GM18520 (cell line): ENCODE results near the gene KLHL29.

ENCODE experiments used
- ATAC-seq: cut with Tn5 transposase; IDR thresholded peaks from one replicate; pipeline ENCODE4 v1.9.1; 2021; ENCODE audit not compliant: unreplicated experiment

Gene KLHL29

DNA sequence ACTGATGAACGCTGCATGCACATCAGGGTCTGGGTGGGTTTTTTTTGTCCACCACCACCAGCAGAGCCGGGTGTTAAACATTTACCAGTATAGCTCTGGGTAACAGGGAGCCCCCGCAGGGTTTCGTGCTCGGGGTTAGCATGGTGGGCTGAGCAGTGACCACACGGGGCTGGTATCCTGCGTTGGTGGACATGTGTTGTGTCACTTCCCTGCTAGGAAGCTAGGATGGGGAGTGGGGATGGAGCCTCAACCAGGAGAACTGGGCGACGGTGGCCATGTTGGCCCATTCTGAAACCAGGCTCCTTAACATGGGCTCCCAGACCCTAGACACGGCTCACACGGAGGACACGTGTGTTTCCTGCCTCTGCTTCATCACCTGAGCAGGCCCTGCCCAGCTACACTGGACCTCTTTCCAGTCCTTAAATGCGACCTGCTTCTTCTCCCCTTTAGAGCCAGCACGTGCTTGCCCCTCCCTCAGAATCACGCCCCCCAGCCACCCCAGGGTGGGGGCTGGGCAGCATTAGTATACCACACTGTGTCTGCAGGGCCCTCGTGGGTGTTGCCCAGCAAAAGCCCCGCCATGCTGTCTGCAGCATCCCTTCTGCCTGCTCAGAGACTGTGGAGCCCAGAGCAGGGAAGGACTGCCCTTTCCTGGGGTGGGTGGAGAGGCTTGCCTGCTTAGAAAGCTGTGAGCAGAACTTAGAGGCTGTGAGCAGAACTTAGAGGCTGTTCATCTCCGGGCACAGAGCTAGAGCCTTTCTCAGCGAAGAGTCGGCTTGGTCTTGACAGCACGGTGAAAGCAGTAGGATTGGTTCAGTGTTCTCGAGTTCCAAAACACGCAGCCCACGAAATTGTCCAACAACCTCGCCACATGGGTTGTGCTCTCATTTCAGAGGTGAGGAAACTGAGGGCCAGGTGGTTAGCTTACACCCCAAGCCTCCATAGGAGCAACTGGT, 142.1 kb downstream of the KLHL29 start:
- ATAC-seq, result no peak

GRCh38 chr2:23528171-23528570, 143.2 kb downstream of the KLHL29 start:
- ATAC-seq, result no peak

DNA sequence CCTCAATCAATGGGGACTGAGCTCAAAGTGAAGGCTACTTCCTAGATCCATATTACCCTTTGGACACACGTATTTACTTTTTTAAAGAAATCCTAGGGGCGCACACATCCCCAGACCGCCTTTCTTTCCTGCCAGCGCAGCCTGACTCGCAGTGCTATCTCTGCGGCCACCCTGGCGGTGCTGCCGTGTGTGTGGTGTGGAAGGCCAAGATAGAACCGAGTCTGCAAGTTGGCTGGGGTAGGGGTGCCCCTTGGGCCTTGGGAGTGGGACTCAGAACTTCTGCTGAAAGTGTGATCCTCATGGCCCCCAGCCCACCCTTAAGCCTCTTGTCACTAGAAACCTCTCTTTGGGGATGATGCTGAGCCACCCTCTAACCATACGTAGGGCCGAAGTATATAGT, 143.7 kb downstream of the KLHL29 start:
- no peak for ATAC-seq

GRCh38 chr2:23529659-23530058, 144.7 kb downstream of the KLHL29 start:
- no peak for ATAC-seq

GRCh38 chr2:23530206-23530908, 145.4 kb downstream of the KLHL29 start:
- ATAC-seq, result no peak

DNA sequence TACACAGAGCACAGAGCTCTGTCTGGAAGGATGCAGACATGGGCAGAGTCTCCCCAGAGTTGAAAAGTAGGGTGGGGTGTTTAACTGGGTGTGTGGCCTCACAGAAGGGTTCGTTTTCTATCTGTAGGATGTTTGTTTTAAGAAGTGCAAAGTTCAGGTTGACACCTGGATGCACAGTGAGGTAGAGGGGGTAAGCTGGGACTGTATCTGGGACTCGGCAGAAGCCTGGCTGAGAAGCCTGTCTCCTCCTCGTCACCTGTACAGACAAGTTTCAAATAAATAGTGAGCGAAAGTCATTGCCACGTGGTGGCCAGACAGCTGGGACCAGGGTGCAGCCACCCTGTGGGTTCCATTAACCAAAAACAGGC, 145.9 kb downstream of the KLHL29 start:
- ATAC-seq, result no peak

DNA sequence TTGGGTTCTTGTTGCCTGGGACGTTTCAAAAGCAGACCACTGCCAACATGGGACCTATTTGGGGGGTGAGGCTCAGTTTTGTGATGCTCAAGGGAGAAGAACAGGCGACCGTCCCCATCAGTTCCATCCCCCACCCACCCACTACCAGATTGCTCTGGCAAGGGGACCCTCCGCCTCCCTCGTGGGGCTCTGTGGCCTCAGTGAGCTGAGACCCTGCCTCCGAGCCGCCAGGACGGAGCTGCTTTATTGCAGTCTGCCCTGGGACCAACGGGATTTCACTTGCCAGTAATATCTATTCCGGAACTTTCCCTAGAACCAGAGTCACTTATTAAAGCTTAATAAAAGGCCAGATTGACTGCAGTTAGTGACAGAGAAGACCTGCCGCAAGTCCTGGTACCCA, 146.3 kb downstream of the KLHL29 start:
- ATAC-seq, result no peak

- no peak for ATAC-seq
Observed at GRCh38 chr2:23531881-23532280, 146.9 kb downstream of the KLHL29 start.

GRCh38 chr2:23532391-23533337, 147.7 kb downstream of the KLHL29 start:
- ATAC-seq, result no peak

DNA sequence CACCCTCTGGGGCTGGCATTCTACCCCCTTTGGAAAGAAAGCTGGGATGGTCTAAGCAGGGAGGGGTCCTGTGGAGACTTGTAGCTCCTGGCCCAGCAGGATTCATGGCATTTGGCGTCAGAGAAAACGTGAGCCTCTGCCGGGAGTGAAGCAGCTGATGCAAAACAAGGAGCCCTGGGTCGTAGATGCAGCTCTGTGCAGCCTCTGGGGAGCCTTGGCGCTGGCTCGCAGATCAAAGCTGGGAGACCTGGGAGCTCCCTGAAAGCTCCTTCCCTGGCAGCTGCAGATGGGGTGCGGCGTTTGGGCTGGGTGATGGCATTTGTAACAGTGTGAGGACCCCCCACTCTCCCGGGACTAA, 148.3 kb downstream of the KLHL29 start:
- ATAC-seq, result no peak

- no peak for ATAC-seq
Observed at GRCh38 chr2:23534771-23535170, 149.8 kb downstream of the KLHL29 start.

DNA sequence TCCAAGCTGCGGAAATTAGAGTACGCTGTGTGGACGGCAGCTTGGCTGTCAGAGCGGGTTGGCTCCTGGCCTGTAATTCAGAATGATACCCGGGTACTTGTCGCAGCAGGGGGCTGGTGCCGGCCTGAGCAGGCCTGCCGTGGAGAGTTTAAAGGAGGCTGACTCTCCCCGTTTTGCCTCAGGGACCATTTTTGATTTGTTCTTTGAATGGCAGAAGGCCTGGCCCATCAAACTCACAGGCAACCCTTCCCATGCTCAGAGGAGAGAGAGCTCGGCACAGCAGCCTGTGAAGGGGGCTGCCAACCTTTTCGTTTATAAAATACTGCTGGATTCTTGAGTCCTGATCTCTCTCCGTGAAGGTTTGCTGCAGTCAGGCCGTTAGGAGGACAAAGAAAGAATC, 151.3 kb downstream of the KLHL29 start:
- ATAC-seq, result no peak

DNA sequence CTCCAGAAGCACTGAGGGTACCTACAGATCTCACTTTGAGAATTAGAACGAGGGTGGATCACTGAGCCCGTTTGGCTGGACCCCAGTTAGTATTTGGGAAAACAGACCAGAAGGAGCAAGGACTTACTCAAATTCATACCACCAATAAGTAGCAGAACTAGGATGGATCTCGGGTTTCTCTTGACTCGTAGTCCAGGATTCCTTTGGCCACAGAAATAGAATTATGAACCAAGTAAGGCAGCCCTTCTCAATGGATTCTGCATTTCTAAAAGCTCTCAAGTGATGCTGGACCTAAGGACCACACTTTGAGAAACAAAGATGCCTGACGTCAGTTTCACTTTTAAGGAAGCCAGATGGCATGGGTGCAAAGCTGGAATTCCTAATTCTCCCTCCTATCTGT, 153.0 kb downstream of the KLHL29 start:
- ATAC-seq, result no peak

- ATAC-seq, result no peak
Observed at GRCh38 chr2:23538566-23538965, 153.6 kb downstream of the KLHL29 start.

DNA sequence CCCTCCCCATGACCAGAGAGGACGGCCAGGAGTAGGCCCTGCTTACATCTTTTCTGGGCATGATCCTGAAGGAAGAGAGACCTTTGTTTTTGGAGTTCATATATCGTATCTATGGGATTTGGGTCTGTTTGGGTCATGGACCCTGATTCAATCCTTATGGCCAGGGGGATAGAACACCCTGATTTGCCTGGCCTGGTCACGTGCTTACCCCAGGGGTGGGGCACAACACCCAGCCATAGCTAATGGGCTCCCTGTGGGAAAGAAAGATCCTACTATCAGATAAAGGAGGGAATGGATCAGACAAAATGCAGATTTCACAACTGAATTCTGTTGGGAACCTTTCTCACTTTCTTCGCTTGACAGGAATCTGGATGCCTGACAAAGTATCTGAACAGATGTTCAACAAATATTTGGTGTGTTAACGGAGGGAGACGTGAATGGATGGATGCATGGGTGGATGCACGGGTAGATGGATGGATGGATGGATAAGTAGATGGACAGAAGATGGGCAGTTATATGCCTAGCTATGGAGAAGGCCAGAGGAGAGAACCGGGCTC, 155.9 kb downstream of the KLHL29 start:
- no peak for ATAC-seq

- ATAC-seq, result no peak
Observed at GRCh38 chr2:23541503-23542229, 156.7 kb downstream of the KLHL29 start.

- ATAC-seq, result no peak
Observed at GRCh38 chr2:23542230-23542789, 157.3 kb downstream of the KLHL29 start.

GRCh38 chr2:23543302-23543701, 158.3 kb downstream of the KLHL29 start:
- ATAC-seq, result no peak

DNA sequence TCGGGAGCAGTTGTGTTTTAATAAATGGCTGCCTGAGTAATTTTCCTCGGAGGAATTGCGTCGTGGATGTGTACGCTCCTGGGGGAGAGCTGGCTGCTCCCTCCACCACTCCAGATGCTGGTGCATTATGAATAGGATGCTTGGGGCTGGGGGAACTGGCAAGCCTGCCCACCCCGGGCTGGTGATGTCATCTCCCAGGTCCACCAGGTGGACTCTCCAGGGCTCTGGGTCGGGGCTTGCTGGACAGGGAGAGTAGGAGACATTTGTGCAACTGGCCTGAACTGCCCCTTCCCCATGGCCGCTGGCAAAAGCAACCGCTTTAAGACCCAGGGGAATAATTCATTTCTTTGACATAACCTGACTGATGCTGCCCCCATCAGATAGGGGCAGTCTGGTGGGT, 158.7 kb downstream of the KLHL29 start:
- no peak for ATAC-seq
